ENCODE measurements around the gene PHYKPL. TPM values are rescaled to one million over a fixed set of nuclear protein-coding genes. Genes with fewer than 3 reads are reported as not detected.

PHYKPL gene
- total RNA-seq, 1 donor, result 31.5 TPM

DNA sequence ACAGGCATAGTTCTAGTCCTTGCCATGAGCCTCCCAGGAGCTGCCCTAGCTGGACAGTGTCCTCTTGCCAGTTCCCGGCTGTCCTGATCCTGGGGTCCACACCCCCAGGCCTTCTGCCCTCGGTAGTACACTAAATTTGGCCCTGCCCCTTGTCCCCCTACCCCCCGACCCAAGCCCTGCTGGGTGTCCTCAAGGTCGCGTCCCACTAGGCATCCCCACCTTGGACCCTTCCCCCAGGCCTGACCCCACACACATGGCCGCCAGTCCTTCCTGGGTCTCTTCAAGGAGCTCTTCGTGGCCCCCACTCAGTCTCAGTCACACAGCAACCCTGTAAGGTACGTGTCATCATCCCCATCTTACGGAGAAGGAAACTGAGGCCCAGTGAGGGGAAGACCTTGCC, 40.0 kb upstream of the PHYKPL start:
- H3K4me3 ChIP-seq (ENCODE audit: low read depth, low read length), result no peak overlapping the region
- TF ChIP-seq, protein P1, sequence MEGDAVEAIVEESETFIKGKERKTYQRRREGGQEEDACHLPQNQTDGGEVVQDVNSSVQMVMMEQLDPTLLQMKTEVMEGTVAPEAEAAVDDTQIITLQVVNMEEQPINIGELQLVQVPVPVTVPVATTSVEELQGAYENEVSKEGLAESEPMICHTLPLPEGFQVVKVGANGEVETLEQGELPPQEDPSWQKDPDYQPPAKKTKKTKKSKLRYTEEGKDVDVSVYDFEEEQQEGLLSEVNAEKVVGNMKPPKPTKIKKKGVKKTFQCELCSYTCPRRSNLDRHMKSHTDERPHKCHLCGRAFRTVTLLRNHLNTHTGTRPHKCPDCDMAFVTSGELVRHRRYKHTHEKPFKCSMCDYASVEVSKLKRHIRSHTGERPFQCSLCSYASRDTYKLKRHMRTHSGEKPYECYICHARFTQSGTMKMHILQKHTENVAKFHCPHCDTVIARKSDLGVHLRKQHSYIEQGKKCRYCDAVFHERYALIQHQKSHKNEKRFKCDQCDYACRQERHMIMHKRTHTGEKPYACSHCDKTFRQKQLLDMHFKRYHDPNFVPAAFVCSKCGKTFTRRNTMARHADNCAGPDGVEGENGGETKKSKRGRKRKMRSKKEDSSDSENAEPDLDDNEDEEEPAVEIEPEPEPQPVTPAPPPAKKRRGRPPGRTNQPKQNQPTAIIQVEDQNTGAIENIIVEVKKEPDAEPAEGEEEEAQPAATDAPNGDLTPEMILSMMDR (IDR thresholded peaks at IDR 0.05; ENCODE audit: insufficient read depth, low read depth, low read length), result no peak

DNA sequence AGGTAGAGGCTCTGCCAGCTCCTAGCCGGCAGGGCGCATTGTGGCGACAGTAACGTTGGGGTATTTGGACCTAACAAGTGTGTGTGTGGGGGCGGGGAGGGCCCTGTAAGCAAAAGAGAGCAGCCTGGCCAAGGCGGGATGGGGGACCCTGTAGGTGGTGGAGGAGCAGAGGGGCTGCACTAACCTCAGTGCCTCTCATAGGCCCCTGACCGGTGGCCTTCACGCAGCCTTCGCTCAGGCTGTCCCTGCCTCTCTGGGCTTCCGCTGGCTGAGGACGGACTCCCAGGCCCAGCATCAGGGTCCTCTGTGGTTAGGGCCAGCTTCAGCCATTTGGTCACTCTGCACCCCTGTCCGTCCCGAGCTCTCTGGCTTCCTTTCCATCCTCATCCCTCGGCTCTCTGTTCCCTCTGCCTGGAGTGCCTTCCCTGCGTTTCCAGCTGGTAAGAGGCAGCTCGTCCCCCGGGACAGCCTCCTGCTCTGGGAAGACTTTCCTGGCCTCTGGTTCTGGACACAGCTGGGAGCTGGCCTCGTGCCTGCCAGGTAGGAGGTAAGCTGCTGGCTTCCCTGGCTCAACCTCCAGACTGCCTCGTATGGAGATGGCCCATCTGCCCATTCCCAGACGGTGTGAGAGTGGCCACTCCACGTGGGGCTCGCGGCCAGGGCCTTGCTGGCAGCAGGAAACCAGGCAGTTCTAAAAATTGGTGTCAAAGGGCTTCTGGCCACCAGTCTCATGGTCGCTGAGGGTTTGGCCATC, 39.3 kb upstream of the PHYKPL start:
- no peak overlapping the region for H3K4me3 ChIP-seq (ENCODE audit: low read depth, low read length)
- no peak for DNase-seq (ENCODE audit: low read depth)
- TF ChIP-seq, protein P1 (IDR thresholded peaks at IDR 0.05; ENCODE audit: insufficient read depth, low read depth, low read length), result no peak

More for the DNA sequence above, 40.0 kb upstream of the PHYKPL start:
- DNase-seq (ENCODE audit: low read depth), result no peak

DNA sequence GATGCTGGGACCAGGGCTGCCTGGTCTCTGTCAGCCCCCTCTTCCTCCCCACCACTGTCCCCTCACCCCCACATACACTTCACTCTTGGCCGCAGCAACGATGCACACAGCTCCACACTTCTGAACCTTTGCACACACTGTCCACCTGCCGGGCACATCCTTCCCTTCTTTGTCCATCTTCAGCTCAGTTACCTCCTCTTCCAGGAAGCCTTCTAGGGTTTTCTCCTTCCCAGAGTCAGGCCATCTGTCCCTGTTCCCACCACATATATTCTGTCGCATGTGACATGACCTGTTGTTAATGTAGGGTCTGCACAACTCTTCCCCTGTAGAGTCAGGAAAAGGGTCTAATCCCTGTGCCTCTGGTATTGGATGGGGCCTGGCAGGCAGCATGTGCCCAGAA, 38.6 kb upstream of the PHYKPL start:
- TF ChIP-seq, protein P1 (IDR thresholded peaks at IDR 0.05; ENCODE audit: insufficient read depth, low read depth, low read length), result no peak
- H3K4me3 ChIP-seq (ENCODE audit: low read depth, low read length), result no peak overlapping the region
- DNase-seq (ENCODE audit: low read depth), result no peak

- TF ChIP-seq, protein P1 (IDR thresholded peaks at IDR 0.05; ENCODE audit: insufficient read depth, low read depth, low read length), result no peak
- DNase-seq (ENCODE audit: low read depth), result no peak
- H3K4me3 ChIP-seq (ENCODE audit: low read depth, low read length), result no peak overlapping the region
Observed at GRCh38 chr5:178269499-178269898, 36.9 kb upstream of the PHYKPL start.

GRCh38 chr5:178267876-178268275, 35.3 kb upstream of the PHYKPL start:
- no peak for DNase-seq (ENCODE audit: low read depth)

GRCh38 chr5:178267245-178267644, 34.6 kb upstream of the PHYKPL start:
- DNase-seq (ENCODE audit: low read depth), result no peak
- TF ChIP-seq, protein P1 (IDR thresholded peaks at IDR 0.05; ENCODE audit: insufficient read depth, low read depth, low read length), result no peak
- H3K4me3 ChIP-seq (ENCODE audit: low read depth, low read length), result no peak overlapping the region

More at GRCh38 chr5:178267876-178268275, 35.3 kb upstream of the PHYKPL start:
- TF ChIP-seq, protein P1 (IDR thresholded peaks at IDR 0.05; ENCODE audit: insufficient read depth, low read depth, low read length), result no peak
- H3K4me3 ChIP-seq (ENCODE audit: low read depth, low read length), result no peak overlapping the region

DNA sequence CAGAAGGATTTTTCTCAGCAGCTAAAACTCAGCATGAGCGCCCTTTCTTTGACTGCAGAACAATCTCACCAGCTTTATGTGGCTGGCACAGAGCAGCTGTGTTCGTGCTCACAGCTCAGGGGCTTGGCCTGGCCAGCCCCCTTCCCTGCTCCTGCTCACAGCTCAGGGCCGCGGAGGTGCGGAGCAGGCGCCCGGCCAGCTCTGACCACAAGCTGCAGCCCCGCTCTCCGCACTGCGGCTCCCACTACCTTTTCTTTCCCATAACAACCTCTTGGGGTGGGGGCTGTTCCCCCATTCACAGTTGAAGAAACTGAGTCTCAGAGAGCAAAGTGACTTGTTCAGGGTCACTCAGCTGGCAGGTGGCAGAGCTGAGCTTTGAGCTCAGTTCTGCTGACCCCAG, 34.0 kb upstream of the PHYKPL start:
- H3K4me3 ChIP-seq (ENCODE audit: low read depth, low read length), result no peak overlapping the region
- no peak for DNase-seq (ENCODE audit: low read depth)
- TF ChIP-seq, protein P1 (IDR thresholded peaks at IDR 0.05; ENCODE audit: insufficient read depth, low read depth, low read length), result no peak

All from fibroblast of villous mesenchyme (primary cell).